Adipocyte (in vitro differentiated cells): Measurements from ENCODE around the gene NNT.
"Not testable (repeated sequence)": the region's sequence is repeated elsewhere in the genome, so short reads cannot be mapped to it uniquely, and the experiment has no call there.

Source experiments
- DNase-seq: peaks from one replicate; pipeline ENCODE4 v3.0.0-alpha.2; 2015; ENCODE audit warnings: low read depth
- H3K27me3 ChIP-seq: replicated peaks from 2 replicates; pipeline ENCODE4 v1.7.0; 2013; ENCODE audit warnings: mild to moderate bottlenecking, low read length, moderate library complexity; ENCODE audit not compliant: control insufficient read depth, insufficient read depth
- H3K36me3 ChIP-seq: 2 replicates; pipeline ENCODE4 v1.7.0; 2013; ENCODE audit warnings: low read length, mild to moderate bottlenecking, moderate library complexity; ENCODE audit not compliant: control insufficient read depth, insufficient read depth, severe bottlenecking
- H3K4me1 ChIP-seq: 2 replicates; pipeline ENCODE4 v1.7.0; 2013; ENCODE audit warnings: mild to moderate bottlenecking, low read length, moderate library complexity; ENCODE audit not compliant: control insufficient read depth, insufficient read depth
- H3K4me3 ChIP-seq: 2 replicates; pipeline ENCODE4 v1.7.0; 2013; ENCODE audit warnings: mild to moderate bottlenecking, low read length, moderate library complexity
- H3K9ac ChIP-seq: 2 replicates; pipeline ENCODE4 v1.7.0; 2013; ENCODE audit warnings: mild to moderate bottlenecking, low read length, moderate library complexity
- H3K9me3 ChIP-seq: 2 replicates; pipeline ENCODE4 v1.7.0; 2013; ENCODE audit warnings: mild to moderate bottlenecking, low read length, moderate library complexity; ENCODE audit not compliant: control insufficient read depth

NNT gene

DNA sequence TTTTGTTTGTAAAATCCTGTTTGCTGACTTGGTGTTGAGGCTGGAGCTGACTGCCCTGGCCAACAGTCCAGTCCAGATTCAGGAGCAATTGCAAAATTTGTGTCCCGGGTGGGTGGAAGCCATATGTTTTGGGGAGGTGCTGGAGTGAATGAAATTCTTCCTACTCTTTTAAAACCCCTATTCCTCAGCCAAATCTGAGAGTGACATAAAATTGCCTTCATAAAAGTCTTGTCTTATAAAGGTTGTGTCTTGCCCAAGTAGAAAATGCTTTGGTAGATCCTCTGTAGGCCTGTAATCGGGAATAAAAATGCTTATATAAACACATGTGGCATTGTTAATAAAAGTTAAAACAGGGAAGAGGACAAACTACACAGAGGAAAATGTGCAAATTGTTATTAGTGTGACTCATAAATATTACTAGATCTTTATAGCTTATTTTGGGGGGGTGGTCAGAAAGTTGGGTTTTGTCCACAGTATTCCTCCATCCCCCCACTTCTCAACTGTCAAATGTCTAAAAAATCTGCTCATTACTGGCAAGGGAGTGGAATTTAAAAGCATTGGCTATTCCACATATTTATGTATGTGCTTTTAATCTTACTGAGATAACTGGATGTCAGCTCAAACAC is 45.6 kb downstream of the NNT start:
- Histone ChIP-seq H3K4me3 (peak overlapping the region; percentile 10), H3K9me3 (no peaks in the 10 kb centered on the region), H3K27me3 (no peaks in the 10 kb centered on the region), H3K9ac (peak overlapping the region; percentile 66), H3K36me3 (peaks cover 42% of the 10 kb centered on the region), H3K4me1 (peaks cover 34% of the 10 kb centered on the region)
- peak; percentile 64 for DNase-seq

DNA sequence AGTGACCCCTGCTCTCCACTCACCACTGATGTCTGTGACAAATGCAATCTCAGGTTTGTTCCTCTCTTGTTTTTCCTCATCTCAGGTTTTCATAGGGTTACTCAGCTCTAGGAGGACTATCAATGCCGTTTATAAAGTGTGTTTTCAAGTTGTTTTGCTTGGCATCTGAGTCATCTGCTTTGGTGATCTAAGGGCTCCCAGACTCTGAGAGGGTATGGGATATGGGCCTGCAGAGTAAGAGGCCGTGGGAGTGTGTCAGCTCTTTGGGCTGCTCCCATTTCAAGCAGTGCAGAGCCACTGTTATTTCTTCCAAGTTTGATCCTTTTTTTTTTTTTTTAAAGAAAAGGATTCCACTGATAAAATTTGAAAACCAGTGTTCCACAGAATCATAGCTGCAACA is 46.3 kb downstream of the NNT start:
- DNase-seq, result peak; percentile 58

DNA sequence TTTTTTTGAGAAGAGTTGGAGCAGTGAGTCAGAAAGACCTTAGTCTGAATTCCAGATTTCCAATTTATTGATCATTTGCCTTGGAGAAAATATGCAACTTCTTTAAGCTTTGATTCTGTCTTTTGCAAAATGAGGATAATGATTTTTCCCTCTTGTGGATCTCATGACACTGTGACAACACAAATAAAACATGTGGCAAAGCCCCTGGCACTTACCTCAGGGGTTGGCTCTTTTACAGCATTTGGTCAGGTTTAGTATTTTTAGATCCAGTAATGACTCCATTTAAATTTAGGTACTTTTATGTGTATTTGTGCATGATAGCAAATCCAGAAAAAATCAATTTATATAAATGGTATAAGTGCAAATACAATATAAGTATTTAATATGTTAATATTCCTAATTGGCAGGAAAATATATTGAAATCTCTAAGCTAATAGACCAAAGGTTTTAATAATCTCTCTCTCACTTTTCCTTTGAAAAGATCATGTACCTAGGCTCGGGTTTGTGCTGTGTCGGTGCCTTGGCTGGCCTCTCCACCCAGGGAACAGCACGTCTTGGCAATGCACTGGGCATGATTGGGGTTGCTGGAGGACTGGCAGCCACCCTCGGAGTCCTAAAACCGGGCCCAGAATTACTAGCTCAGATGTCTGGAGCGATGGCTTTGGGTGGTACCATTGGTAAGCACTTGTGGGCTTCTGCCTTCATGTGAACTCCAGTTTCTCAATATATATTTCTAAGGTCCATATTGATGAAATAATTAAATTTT is 49.7 kb downstream of the NNT start:
- peaks cover 54% of the 10 kb centered on the region for H3K36me3 ChIP-seq
- H3K9me3 ChIP-seq, result no peaks in the 10 kb centered on the region

More for the DNA sequence above, 46.3 kb downstream of the NNT start:
- no peaks in the 10 kb centered on the region for H3K9me3 ChIP-seq
- H3K36me3 ChIP-seq, result peaks cover 46% of the 10 kb centered on the region
- H3K4me3 ChIP-seq, result peak overlapping the region; percentile 10
- no peaks in the 10 kb centered on the region for H3K27me3 ChIP-seq
- H3K9ac ChIP-seq, result peak overlapping the region; percentile 66
- peaks cover 32% of the 10 kb centered on the region for H3K4me1 ChIP-seq

DNA sequence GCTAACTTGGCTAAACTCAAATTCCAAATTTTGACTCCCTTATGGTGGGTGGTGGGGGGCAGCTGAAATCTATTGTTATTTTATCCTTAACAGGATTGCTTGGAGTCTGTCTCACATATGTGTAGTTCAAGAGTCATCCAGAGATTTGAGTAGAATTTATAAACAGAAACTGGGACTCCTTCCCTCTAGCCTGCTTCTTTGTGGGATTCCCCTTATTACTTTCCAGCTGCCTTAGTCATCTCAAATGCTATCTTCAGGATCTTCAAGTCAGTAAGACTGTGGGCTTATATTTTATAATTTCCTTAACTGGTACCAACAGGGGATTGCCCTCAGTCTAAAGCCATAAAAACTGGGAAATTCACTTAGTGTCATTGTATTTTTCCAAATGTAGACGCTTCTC is 55.5 kb downstream of the NNT start:
- Histone ChIP-seq H3K9me3 (no peaks in the 10 kb centered on the region), H3K27me3 (no peaks in the 10 kb centered on the region), H3K4me1 (peaks cover 26% of the 10 kb centered on the region), H3K9ac (peak overlapping the region; percentile 59), H3K4me3 (peak overlapping the region; percentile 15), H3K36me3 (peaks cover 36% of the 10 kb centered on the region)
- DNase-seq, result peak; percentile 71

More for the DNA sequence above, 49.7 kb downstream of the NNT start:
- no peak overlapping the region for H3K9ac ChIP-seq
- no peak overlapping the region for H3K4me3 ChIP-seq
- H3K4me1 ChIP-seq, result peaks cover 30% of the 10 kb centered on the region
- no peak for DNase-seq
- H3K27me3 ChIP-seq, result no peaks in the 10 kb centered on the region

DNA sequence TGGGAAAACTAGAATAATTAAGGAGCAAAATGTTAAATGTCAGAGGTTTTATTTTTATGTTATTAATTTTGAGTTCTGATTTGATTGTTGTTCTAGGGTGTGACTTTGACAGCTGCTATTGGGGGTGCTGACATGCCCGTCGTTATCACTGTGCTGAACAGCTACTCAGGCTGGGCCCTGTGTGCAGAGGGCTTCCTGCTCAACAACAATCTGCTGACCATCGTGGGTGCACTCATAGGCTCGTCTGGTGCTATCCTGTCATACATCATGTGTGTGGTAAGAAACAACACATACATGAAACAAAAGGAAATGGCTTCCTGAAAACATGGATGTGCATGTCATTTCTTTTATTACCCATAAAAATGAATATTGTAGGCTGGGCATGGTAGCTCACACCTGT is 56.1 kb downstream of the NNT start:
- DNase-seq, result no peak
- Histone ChIP-seq H3K36me3 (peaks cover 33% of the 10 kb centered on the region), H3K4me3 (peak overlapping the region; percentile 15), H3K4me1 (peaks cover 31% of the 10 kb centered on the region), H3K9ac (peak overlapping the region; percentile 59), H3K27me3 (no peaks in the 10 kb centered on the region), H3K9me3 (no peaks in the 10 kb centered on the region)

DNA sequence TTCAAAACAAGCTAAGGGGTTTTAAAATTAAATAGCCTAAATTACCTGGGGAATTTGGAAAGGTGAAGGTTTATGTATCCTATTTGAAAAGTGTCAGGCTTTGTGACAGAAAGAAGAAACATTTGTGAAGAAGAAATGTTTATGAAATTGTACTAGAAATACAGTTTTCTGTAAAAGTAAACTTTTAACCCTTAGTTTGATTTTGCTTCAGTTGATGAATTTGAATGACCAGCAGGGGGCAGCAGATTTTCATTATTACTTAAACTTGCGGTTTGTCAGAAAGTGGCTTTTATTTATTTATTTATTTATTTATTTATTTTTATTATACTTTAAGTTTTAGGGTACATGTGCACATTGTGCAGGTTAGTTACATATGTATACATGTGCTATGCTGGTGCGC is 58.1 kb downstream of the NNT start:
- H3K4me1 ChIP-seq, result peaks cover 40% of the 10 kb centered on the region
- DNase-seq, result peak; percentile 79
- H3K27me3 ChIP-seq, result no peaks in the 10 kb centered on the region
- no peaks in the 10 kb centered on the region for H3K9me3 ChIP-seq
- no peak overlapping the region for H3K9ac ChIP-seq
- H3K36me3 ChIP-seq, result peaks cover 20% of the 10 kb centered on the region
- no peak overlapping the region for H3K4me3 ChIP-seq

DNA sequence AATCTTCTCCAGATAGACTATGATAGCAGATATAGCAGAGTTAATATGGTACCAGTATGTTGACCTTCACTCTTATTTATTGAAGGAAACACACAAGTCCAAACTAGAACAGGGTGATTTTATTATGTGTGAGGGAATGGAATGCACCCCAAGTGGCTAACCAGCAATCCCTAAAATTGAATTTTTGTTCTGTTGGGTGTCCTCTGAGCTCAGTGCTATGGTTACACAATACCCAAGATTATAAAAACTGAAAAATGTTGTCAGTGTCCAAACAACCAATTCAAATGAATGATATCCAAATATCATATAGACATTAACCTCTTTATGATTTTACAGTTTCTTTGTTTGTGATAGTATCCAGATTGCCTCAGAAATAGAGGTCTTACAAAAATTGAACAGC is 60.9 kb downstream of the NNT start:
- Histone ChIP-seq H3K9me3 (no peaks in the 10 kb centered on the region), H3K27me3 (no peaks in the 10 kb centered on the region), H3K36me3 (peaks cover 14% of the 10 kb centered on the region)

DNA sequence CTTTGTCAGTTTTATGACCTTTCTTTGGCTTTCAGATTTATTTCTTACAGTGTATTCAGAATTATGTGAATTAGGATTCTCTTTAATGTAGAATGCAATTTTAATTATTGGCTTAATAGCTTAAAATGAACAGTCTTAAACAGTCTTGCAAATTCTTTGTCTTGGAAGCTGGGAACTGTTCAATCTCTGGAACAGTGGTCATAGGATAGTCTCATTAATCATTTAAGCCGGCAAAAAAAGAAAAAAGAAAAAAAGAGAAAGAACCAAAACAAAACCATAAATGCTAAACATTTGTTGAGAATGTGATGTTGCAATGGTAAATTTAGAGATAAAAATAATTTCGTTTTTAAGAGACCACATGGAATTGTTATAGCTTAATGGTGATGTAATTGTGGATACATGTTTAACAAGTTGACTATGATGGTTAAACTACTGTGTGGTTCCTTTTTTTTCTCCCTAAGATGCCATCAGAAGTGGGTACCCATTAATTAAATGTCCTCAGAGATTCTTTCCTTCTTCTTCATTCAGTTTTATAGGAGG is 61.6 kb downstream of the NNT start:
- peak overlapping the region; percentile 55 for H3K4me3 ChIP-seq
- no peaks in the 10 kb centered on the region for H3K9me3 ChIP-seq
- peaks cover 18% of the 10 kb centered on the region for H3K4me1 ChIP-seq
- H3K27me3 ChIP-seq, result no peaks in the 10 kb centered on the region
- peak overlapping the region; percentile 63 for H3K9ac ChIP-seq
- DNase-seq, result peak; percentile 45
- peaks cover 13% of the 10 kb centered on the region for H3K36me3 ChIP-seq

More for the DNA sequence above, 60.9 kb downstream of the NNT start:
- DNase-seq, result peak; percentile 46
- H3K9ac ChIP-seq, result peak overlapping the region; percentile 63
- H3K4me3 ChIP-seq, result peak overlapping the region; percentile 55
- peaks cover 20% of the 10 kb centered on the region for H3K4me1 ChIP-seq

GRCh38 chr5:43665749-43666148 is 62.8 kb downstream of the NNT start:
- not testable (repeated sequence) for H3K4me3 ChIP-seq, H3K9ac ChIP-seq, H3K27me3 ChIP-seq, DNase-seq, H3K9me3 ChIP-seq, H3K36me3 ChIP-seq
- peaks cover 18% of the 10 kb centered on the region for H3K4me1 ChIP-seq

DNA sequence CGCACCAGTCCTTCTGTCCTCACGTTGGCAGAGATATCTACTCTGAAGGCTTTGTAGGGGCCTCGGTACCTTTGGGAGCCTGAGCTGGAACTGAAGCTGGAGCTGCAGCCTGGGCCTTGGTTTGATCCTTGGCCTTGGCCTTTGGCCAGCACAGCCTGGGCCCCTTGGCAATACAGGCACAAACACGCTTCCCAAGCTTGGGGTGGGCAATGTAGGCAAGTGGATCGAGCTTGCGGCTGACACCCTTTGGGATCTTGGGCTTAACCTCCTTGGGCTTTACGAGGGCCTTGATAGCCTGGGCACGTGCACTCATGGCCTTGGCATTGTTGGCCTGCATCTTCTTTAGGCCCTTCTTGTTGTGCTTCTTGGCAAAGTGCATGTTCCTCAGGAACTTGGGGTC is 63.7 kb downstream of the NNT start:
- not testable (repeated sequence) for H3K27me3 ChIP-seq, H3K9me3 ChIP-seq, H3K36me3 ChIP-seq, DNase-seq, H3K9ac ChIP-seq, H3K4me3 ChIP-seq
- H3K4me1 ChIP-seq, result peaks cover 18% of the 10 kb centered on the region

- H3K27me3 ChIP-seq, DNase-seq, H3K9me3 ChIP-seq, H3K9ac ChIP-seq, H3K4me3 ChIP-seq, H3K36me3 ChIP-seq: not testable (repeated sequence)
- peaks cover 18% of the 10 kb centered on the region for H3K4me1 ChIP-seq
Observed at GRCh38 chr5:43667379-43667778, 64.4 kb downstream of the NNT start.
